AG04450 (cell line): ENCODE measurements around the gene ARHGAP12. TPM values are rescaled to one million over a fixed set of nuclear protein-coding genes. Genes with fewer than 3 reads are reported as not detected.

ENCODE experiments used
- CTCF ChIA-PET: fragments of 300-600, 350-600 bp; formaldehyde crosslinking; extraction: SDS; loops from one replicate; lab custom pipeline; 2022; ENCODE audit warnings: antibody characterized with exemption, inconsistent platforms; lab: Charles Lee
- POLR2A ChIA-PET: fragments of 350-600 bp; formaldehyde crosslinking; extraction: SDS; loops from one replicate; lab custom pipeline; 2021; ENCODE audit warnings: antibody characterized with exemption, inconsistent platforms; lab: Yijun Ruan, JAX
- DNase-seq: peaks from one replicate; pipeline ENCODE4 v3.0.0-alpha.2; 2011; ENCODE audit warnings: low read depth, low spot score
- H3K27ac ChIP-seq: one replicate; pipeline ENCODE4 v1.5.1; 2012; ENCODE audit warnings: low read depth, low read length, control low read depth
- H3K27me3 ChIP-seq: one replicate; pipeline ENCODE4 v1.6.0; 2012; ENCODE audit warnings: low read length; ENCODE audit not compliant: control insufficient read depth, insufficient read depth
- H3K4me3 ChIP-seq: 2 replicates; pipeline ENCODE4 v1.5.1; 2011; ENCODE audit warnings: mild to moderate bottlenecking, low read depth, low read length, control low read depth
- H3K9me3 ChIP-seq: 2 replicates; pipeline ENCODE4 v1.5.1; 2012; ENCODE audit warnings: low read length; ENCODE audit not compliant: control insufficient read depth, insufficient read depth
- CTCF ChIP-seq: IDR thresholded peaks from 2 replicates; pipeline ENCODE4 v1.5.1; 2011; ENCODE audit warnings: low read depth, low read length, control low read depth, inconsistent platforms
- polyA plus RNA-seq: library from polyadenylated mRNA; depleted of rRNA; stranded (reverse); fragments of >200 nt; gene quantifications from 2 replicates; pipeline ENCODE4 v1.2.3, GENCODE V29; 2011; rRNA removed
- small RNA-seq: library from RNA; depleted of rRNA; stranded (forward); fragments of <200 nt; gene quantifications from one replicate; pipeline ENCODE3, GENCODE V24; 2012; ENCODE audit warnings: low read depth; ENCODE audit not compliant: insufficient read length

ARHGAP12 gene
- polyA plus RNA-seq, 1 experiment = 26.3 TPM

- no peak overlapping the region for H3K27ac ChIP-seq
- ChIA-PET CTCF (no interaction called here), POLR2A (interaction anchor here (0.7 kb wide), 1 partner anchor 46 kb away, joined by 4 read pairs; no protein-coding TSS in a partner anchor)
- H3K4me3 ChIP-seq = no peak overlapping the region
- H3K9me3 ChIP-seq = no peaks in the 10 kb centered on the region; the same call in 1 of the 2 replicates
- no peak for DNase-seq
- no peak for TF ChIP-seq CTCF
- no peaks in the 10 kb centered on the region for H3K27me3 ChIP-seq
Observed at GRCh38 chr10:31757386-31757791, 171.2 kb downstream of the ARHGAP12 start.

- TF ChIP-seq CTCF = no peak
- no peak overlapping the region for H3K4me3 ChIP-seq
- ChIA-PET CTCF (no interaction called here), POLR2A (interaction anchor here (0.7 kb wide), 1 partner anchor 46 kb away, joined by 4 read pairs; no protein-coding TSS in a partner anchor)
- no peaks in the 10 kb centered on the region for H3K27me3 ChIP-seq
- H3K9me3 ChIP-seq = no peaks in the 10 kb centered on the region; the same call in 1 of the 2 replicates
- no peak overlapping the region for H3K27ac ChIP-seq
- no peak for DNase-seq
Observed at GRCh38 chr10:31756729-31757110, 171.9 kb downstream of the ARHGAP12 start.

GRCh38 chr10:31756101-31756728, 172.4 kb downstream of the ARHGAP12 start:
- ChIA-PET CTCF (no interaction called here), POLR2A (no interaction called here)
- Histone ChIP-seq H3K27me3 (no peaks in the 10 kb centered on the region), H3K4me3 (no peak overlapping the region), H3K27ac (no peak overlapping the region), H3K9me3 (no peaks in the 10 kb centered on the region; the same call in 1 of the 2 replicates)
- no peak for DNase-seq
- no peak for TF ChIP-seq CTCF

Small RNA genes within 50 kb of the gene (small RNA-seq; reads per million reads assigned to genes)
- not detected for gene RF00019

Other genes with a start within 250 kb of the ARHGAP12 start
- gene KIF5B, start 127.6 kb upstream of the ARHGAP12 start, polyA plus RNA-seq = 61.0 and 84.0 TPM in 2 replicates